Activated B cell treated with CpG ODN at 0.5 μM for 24 hours (primary cell): ENCODE results near the gene RTN3. TPM values are rescaled to one million over a fixed set of nuclear protein-coding genes. Genes with fewer than 3 reads are reported as not detected.
A peak's percentile ranks its signal among the peaks of the same experiment; 100 is the strongest.
"Not testable (repeated sequence)": the region's sequence is repeated elsewhere in the genome, so short reads cannot be mapped to it uniquely, and the experiment has no call there.

ENCODE experiments used
- ATAC-seq: fragments of 200-7000 bp; cut with Tn5 transposase; one replicate; pipeline ENCODE4 v1.10.0; 2021; ENCODE audit warnings: low read depth, mild to moderate bottlenecking, moderate library complexity
- CTCF ChIA-PET: fragments of 350-600 bp; sonication (Branson Sonifier 250); formaldehyde crosslinking; loops from one replicate; lab custom pipeline; 2021; ENCODE audit warnings: antibody characterized with exemption; lab: Charles Lee
- POLR2A ChIA-PET: fragments of 350-600 bp; sonication (Branson Sonifier 250); formaldehyde crosslinking; loops from one replicate; lab custom pipeline; 2021; ENCODE audit warnings: antibody characterized with exemption; lab: Charles Lee
- DNase-seq: peaks from one replicate; pipeline ENCODE4 v3.0.0; 2022
- H3K27ac Mint-ChIP-seq: one replicate; pipeline ENCODE4 v1.8.0; 2020; ENCODE audit warnings: mixed read lengths
- H3K27me3 Mint-ChIP-seq: one replicate; pipeline ENCODE4 v1.8.0; 2021; ENCODE audit warnings: mixed read lengths
- H3K36me3 Mint-ChIP-seq: one replicate; pipeline ENCODE4 v1.8.0; 2021; ENCODE audit warnings: low read depth, mixed read lengths
- H3K4me1 Mint-ChIP-seq: one replicate; pipeline ENCODE4 v1.8.0; 2021; ENCODE audit warnings: mixed read lengths
- H3K4me3 Mint-ChIP-seq: one replicate; pipeline ENCODE4 v1.8.0; 2020; ENCODE audit warnings: mild to moderate bottlenecking, mixed read lengths
- H3K9me3 Mint-ChIP-seq: one replicate; pipeline ENCODE4 v1.8.0; 2020; ENCODE audit warnings: mixed read lengths
- CTCF ChIP-seq: fragments of 200-600 bp; IDR thresholded peaks from one replicate; pipeline ENCODE4 v1.8.0; 2022; ENCODE audit warnings: antibody characterized with exemption, mild to moderate bottlenecking
- intact Hi-C: fragments of 100-400 bp; cut with micrococcal nuclease; formaldehyde crosslinking; loops from one replicate; pipeline ENCODE4 v1.15.1; 2024
- total RNA-seq: library from RNA; stranded (reverse); gene quantifications from 2 replicates; pipeline ENCODE4 v1.2.3, GENCODE V29; 2022

RTN3 gene
- 16.2 and 18.5 TPM in 2 replicates for total RNA-seq

GRCh38 chr11:63681321-63682065 is at the start of gene RTN3:
Gene RTN3 (plus strand): TSS chr11:63681500. CDS start chr11:63681637, 137 bp downstream.
- Mint-ChIP-seq H3K4me3 (peak within 1 kb of the TSS; percentile 94), H3K36me3 (peaks cover 6% of the 10 kb centered on the region), H3K27ac (peak within 1 kb of the TSS; percentile 86), H3K9me3 (no peaks in the 10 kb centered on the region), H3K4me1 (peaks cover 25% of the 10 kb centered on the region), H3K27me3 (no peaks in the 10 kb centered on the region)
- intact Hi-C loops, result loop anchor here (1.0 kb wide), 1 partner anchor 10 kb away; the partner anchor contains the start of gene ATL3
- ChIA-PET POLR2A (interaction anchor here (1.2 to 3.0 kb wide), 3 partner anchors 10 to 800 kb away, joined by 3 to 31 read pairs (median 6); partner anchors contain the start of gene ATL3), CTCF (interaction anchor here (1.2 to 3.0 kb wide), 6 partner anchors 8 to 86 kb away, joined by 3 to 15 read pairs (median 3); partner anchors contain the start of gene ATL3)
- DNase-seq (peak; percentile 99), ATAC-seq (peak; percentile 89)
- no peak for TF ChIP-seq CTCF

GRCh38 chr11:63635762-63636465 is 45.4 kb upstream of the RTN3 start:
- Mint-ChIP-seq H3K27me3 (no peaks in the 10 kb centered on the region), H3K9me3 (no peaks in the 10 kb centered on the region), H3K27ac (no peak overlapping the region), H3K4me3 (no peak overlapping the region), H3K36me3 (peaks cover 51% of the 10 kb centered on the region), H3K4me1 (peaks cover 9% of the 10 kb centered on the region)
- intact Hi-C loops, result loop anchor here (1.0 to 10.0 kb wide), 4 partner anchors 158 to 731 kb away; no protein-coding TSS in a partner anchor
- ChIA-PET POLR2A (interaction anchor here (1.0 kb wide), 1 partner anchor 157 kb away, joined by 4 read pairs; no protein-coding TSS in a partner anchor), CTCF (interaction anchor here (1.0 to 7.1 kb wide), 5 partner anchors 9 to 601 kb away, joined by 3 to 148 read pairs (median 4); no protein-coding TSS in a partner anchor)
- TF ChIP-seq CTCF, result no peak
- ATAC-seq (peak; percentile 72), DNase-seq (peak; percentile 23)

- CTCF ChIA-PET, result interaction anchor here (1.0 to 7.1 kb wide), 10 partner anchors 9 to 159 kb away, joined by 3 to 148 read pairs (median 4); partner anchors contain the start of gene PLAAT4
- H3K27ac Mint-ChIP-seq, ATAC-seq, H3K9me3 Mint-ChIP-seq, DNase-seq, H3K4me1 Mint-ChIP-seq, H3K27me3 Mint-ChIP-seq, H3K4me3 Mint-ChIP-seq, POLR2A ChIA-PET: not testable (repeated sequence)
- intact Hi-C loops, result loop anchor here (5.0 to 10.0 kb wide), 2 partner anchors 509 to 734 kb away; no protein-coding TSS in a partner anchor
- peaks cover 53% of the 10 kb centered on the region for H3K36me3 Mint-ChIP-seq
Measured at GRCh38 chr11:63638436-63638835, 42.9 kb upstream of the RTN3 start.

- ChIA-PET POLR2A (no interaction called here), CTCF (interaction anchor here (0.7 to 7.1 kb wide), 11 partner anchors 10 to 160 kb away, joined by 3 to 148 read pairs (median 4); partner anchors contain the start of gene PLAAT4)
- Mint-ChIP-seq H3K9me3 (no peaks in the 10 kb centered on the region), H3K4me3 (no peak overlapping the region), H3K27me3 (no peaks in the 10 kb centered on the region), H3K27ac (no peak overlapping the region), H3K4me1 (no peaks in the 10 kb centered on the region), H3K36me3 (peaks cover 58% of the 10 kb centered on the region)
- TF ChIP-seq CTCF, result no peak
- DNase-seq, result no peak
- intact Hi-C loops, result loop anchor here (1.0 to 10.0 kb wide), 3 partner anchors 99 to 735 kb away; no protein-coding TSS in a partner anchor
- no peak for ATAC-seq
Measured at GRCh38 chr11:63639199-63639832, 42.0 kb upstream of the RTN3 start.

- no peak for DNase-seq
- CTCF ChIA-PET, result interaction anchor here (1.0 kb wide), 1 partner anchor 159 kb away, joined by 4 read pairs; no protein-coding TSS in a partner anchor
- H3K27me3 Mint-ChIP-seq, result no peaks in the 10 kb centered on the region
- peaks cover 65% of the 10 kb centered on the region for H3K36me3 Mint-ChIP-seq
- no peak for ATAC-seq
- H3K9me3 Mint-ChIP-seq, result no peaks in the 10 kb centered on the region
- intact Hi-C loops, result no loop called here
- H3K27ac Mint-ChIP-seq, result no peak overlapping the region
- POLR2A ChIA-PET, result no interaction called here
- H3K4me1 Mint-ChIP-seq, result no peaks in the 10 kb centered on the region
- H3K4me3 Mint-ChIP-seq, result no peak overlapping the region
- TF ChIP-seq CTCF, result no peak
Measured at GRCh38 chr11:63641727-63642126, 39.6 kb upstream of the RTN3 start.
